A673 (cell line): ENCODE data around the gene LINGO1.

ENCODE experiments used
- EZH2 ChIP-seq: fragments of 200-600 bp; sonication (generic); IDR thresholded peaks from 2 replicates; pipeline ENCODE4 v1.6.1; 2017; ENCODE audit warnings: borderline replicate concordance, low read depth, mild to moderate bottlenecking, mixed read lengths, antibody characterized with exemption, low read length; ENCODE audit not compliant: poor library complexity, severe bottlenecking
- TF ChIP-seq, protein P1 (sequence below): fragments of 300-800, 200-600 bp; sonication (generic); conservative IDR thresholded peaks from 2 replicates; pipeline ENCODE4 v1.5.1; 2017; ENCODE audit warnings: low read depth, mild to moderate bottlenecking, antibody characterized with exemption, low read length, moderate library complexity, mixed read lengths

DNA sequence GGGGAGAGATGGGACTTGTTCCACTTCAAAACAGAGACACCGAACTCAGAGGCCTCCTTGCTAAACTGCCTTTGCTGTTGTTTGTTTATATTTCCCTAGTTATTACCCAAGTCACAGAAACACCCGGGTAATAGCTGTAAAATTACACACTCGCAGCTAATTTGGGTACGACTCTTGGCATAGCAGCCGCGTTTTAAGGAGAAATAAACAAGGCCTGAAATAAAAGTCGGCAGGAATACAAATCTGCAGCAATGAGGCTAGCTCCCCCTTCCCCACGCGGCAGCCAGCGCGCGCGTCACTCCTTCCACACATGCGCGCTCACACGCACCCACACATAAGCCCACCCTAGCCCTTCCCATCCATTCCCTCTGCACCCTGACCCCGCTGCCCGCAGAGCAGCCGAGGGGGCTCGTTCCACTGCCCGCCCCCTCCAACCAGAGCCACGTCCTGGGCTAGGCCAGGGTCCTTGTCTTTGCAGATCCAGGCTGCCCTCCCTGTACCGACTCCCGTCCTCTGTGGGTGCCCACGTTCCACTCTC is 67.3 kb downstream of the LINGO1 start:
- TF ChIP-seq, protein P1, sequence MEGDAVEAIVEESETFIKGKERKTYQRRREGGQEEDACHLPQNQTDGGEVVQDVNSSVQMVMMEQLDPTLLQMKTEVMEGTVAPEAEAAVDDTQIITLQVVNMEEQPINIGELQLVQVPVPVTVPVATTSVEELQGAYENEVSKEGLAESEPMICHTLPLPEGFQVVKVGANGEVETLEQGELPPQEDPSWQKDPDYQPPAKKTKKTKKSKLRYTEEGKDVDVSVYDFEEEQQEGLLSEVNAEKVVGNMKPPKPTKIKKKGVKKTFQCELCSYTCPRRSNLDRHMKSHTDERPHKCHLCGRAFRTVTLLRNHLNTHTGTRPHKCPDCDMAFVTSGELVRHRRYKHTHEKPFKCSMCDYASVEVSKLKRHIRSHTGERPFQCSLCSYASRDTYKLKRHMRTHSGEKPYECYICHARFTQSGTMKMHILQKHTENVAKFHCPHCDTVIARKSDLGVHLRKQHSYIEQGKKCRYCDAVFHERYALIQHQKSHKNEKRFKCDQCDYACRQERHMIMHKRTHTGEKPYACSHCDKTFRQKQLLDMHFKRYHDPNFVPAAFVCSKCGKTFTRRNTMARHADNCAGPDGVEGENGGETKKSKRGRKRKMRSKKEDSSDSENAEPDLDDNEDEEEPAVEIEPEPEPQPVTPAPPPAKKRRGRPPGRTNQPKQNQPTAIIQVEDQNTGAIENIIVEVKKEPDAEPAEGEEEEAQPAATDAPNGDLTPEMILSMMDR, result no peak
- no peak for TF ChIP-seq EZH2
